ENCODE results near the gene TMEM63A. TPM values are rescaled to one million over a fixed set of nuclear protein-coding genes. Genes with fewer than 3 reads are reported as not detected.
"Not testable (repeated sequence)": the region's sequence is repeated elsewhere in the genome, so short reads cannot be mapped to it uniquely, and the experiment has no call there.

TMEM63A gene
- total and polyA plus RNA-seq, 2 experiments from 2014 or later = 19.3 to 37.0 TPM

DNA sequence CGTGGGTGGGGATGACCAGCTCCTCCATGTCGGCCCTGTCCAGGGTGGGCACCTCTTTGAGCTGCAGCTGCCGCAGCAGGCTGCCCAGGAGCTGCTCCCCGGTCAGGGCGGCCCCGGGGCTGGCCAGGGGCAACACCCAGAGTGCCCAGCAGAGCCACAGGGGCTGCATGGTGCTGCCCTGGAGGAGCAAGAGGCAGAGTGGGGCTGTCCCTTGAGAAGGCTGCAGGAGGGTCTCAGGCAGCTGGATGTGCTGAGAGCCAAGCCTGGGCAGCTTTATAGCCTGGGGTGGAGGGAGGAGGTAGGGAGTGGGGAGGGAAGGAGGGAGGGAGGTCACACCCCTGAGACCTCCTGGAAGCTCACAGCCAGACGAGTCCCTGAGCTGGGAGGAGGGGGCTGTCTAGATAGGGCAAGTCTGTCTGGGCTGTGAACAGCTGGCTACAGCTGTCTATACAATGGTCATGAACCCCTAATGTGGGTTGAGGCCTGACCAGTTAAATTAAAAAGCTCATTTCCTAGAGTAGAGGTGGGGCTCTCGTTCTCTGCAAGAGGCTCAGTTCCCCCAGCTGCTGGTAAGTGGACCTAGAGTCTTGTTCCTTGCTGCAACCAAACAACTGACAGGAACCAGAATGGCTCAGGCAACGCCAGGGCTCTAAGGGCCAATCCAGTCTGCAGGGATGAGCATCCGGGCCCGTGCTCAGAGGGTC is 6.9 kb upstream of the TMEM63A start, which contains the start of gene LEFTY1:
TSS of gene LEFTY1 (minus strand) at position 249 of the 704 bp plus-strand sequence. CDS start at position 169, 80 bp downstream.
- Histone ChIP-seq H3K27me3 (no peaks in the 10 kb centered on the region), H3K9me3 (ENCODE audit: low read depth) (no peaks in the 10 kb centered on the region), H3K27ac (no peak within 1 kb of the TSS), H3K4me3 (no peak within 1 kb of the TSS), H3K4me1 (ENCODE audit: low read depth) (no peaks in the 10 kb centered on the region), H3K36me3 (no peaks in the 10 kb centered on the region)
- peak in 1 of 2 donors; percentile 6 for DNase-seq (ENCODE audit: low read depth in 1 of 2, low spot score in 1 of 2)
- TF ChIP-seq, protein P1, sequence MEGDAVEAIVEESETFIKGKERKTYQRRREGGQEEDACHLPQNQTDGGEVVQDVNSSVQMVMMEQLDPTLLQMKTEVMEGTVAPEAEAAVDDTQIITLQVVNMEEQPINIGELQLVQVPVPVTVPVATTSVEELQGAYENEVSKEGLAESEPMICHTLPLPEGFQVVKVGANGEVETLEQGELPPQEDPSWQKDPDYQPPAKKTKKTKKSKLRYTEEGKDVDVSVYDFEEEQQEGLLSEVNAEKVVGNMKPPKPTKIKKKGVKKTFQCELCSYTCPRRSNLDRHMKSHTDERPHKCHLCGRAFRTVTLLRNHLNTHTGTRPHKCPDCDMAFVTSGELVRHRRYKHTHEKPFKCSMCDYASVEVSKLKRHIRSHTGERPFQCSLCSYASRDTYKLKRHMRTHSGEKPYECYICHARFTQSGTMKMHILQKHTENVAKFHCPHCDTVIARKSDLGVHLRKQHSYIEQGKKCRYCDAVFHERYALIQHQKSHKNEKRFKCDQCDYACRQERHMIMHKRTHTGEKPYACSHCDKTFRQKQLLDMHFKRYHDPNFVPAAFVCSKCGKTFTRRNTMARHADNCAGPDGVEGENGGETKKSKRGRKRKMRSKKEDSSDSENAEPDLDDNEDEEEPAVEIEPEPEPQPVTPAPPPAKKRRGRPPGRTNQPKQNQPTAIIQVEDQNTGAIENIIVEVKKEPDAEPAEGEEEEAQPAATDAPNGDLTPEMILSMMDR (IDR thresholded peaks at IDR 0.05; ENCODE audit: low read depth, low read length) = no peak

DNA sequence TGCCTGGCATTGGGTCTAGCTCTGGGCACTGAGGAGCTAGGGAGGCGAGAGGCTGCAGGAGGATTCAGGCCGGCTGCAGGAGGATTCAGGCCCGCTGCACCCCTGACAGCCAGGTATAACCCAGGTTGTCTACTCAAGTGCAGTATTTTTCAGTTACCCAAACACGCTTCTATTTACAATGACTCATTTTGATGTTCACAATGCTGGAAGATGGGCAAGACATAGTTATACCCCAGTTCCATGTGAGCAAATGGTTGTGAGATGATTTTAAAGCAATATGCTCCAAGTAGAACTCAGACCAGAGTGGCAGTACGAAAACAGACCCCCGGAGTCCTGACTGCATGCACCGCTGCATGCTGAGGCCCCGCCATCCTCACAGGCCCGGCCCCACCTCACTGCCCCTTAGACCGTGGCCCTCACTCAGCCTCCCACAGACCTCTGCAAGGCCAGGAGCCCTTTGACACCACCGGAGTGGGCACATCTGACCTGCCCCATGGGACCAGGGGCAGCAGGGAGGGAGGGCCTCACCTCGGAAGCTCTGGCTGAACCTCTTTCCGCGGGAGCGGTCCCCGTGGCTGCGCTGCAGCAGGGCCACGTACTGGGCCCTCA is 6.2 kb upstream of the TMEM63A start:
- DNase-seq (ENCODE audit: low read depth in 1 of 2, low spot score in 1 of 2) = no peak
- Histone ChIP-seq H3K27me3 (no peaks in the 10 kb centered on the region), H3K9me3 (ENCODE audit: low read depth) (no peaks in the 10 kb centered on the region), H3K4me1 (ENCODE audit: low read depth) (no peaks in the 10 kb centered on the region), H3K36me3 (no peaks in the 10 kb centered on the region), H3K27ac (no peak overlapping the region), H3K4me3 (no peak overlapping the region)
- TF ChIP-seq, protein P1 (IDR thresholded peaks at IDR 0.05; ENCODE audit: low read depth, low read length) = no peak

DNA sequence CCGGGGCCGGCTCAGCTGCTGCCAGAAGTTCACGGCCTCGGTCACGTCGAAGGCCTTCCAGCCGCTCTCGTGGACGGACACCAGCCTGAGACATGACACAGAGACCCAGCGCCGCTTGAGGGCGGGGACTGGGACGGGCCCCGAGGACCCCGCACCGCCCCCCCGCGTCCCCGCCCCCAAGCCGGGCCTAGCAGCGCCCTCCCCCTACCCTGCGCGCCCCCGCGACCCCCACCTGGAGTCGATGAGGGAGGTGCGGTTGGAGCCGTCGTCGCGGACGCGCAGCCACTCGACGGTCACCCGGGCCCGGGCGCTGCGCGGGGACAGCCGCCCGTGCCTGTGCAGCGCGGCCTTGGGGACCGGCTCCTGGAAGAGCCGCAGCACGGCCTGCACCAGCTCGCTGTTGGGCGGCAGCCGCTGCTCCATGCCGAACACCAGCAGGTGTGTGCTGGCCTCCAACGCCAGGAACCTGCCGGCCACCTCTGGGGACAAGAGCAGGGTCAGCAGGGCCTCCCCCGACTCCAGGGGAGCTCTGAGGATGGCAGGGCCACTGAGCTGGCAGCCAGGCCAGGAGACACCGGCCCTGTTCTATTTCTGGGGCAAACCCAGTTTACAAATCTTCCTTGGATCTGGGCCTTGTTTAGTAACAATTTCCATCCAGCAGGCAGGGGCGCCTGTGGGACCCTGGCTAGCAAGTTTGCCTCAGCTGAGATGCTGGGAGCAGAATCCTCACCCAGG is 5.5 kb upstream of the TMEM63A start:
- not testable (repeated sequence) for H3K4me1 ChIP-seq (ENCODE audit: low read depth); H3K27me3 ChIP-seq; H3K36me3 ChIP-seq; H3K9me3 ChIP-seq (ENCODE audit: low read depth); DNase-seq (ENCODE audit: low read depth in 1 of 2, low spot score in 1 of 2); H3K4me3 ChIP-seq; H3K27ac ChIP-seq

DNA sequence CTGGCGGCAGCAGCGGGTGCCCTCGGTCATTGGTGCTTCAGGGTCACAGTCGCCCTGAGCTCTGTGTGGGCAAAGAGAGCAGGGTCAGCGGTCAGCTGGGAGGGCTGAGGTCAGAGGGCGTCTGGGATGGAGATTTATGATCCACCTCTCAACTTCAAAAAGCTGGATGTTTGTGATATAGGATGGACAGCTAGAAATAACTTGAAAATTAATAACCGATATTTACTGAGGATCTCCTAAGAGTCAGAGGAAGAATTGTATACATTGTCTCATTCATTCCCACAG is 4.8 kb upstream of the TMEM63A start:
- H3K36me3 ChIP-seq = no peaks in the 10 kb centered on the region

DNA sequence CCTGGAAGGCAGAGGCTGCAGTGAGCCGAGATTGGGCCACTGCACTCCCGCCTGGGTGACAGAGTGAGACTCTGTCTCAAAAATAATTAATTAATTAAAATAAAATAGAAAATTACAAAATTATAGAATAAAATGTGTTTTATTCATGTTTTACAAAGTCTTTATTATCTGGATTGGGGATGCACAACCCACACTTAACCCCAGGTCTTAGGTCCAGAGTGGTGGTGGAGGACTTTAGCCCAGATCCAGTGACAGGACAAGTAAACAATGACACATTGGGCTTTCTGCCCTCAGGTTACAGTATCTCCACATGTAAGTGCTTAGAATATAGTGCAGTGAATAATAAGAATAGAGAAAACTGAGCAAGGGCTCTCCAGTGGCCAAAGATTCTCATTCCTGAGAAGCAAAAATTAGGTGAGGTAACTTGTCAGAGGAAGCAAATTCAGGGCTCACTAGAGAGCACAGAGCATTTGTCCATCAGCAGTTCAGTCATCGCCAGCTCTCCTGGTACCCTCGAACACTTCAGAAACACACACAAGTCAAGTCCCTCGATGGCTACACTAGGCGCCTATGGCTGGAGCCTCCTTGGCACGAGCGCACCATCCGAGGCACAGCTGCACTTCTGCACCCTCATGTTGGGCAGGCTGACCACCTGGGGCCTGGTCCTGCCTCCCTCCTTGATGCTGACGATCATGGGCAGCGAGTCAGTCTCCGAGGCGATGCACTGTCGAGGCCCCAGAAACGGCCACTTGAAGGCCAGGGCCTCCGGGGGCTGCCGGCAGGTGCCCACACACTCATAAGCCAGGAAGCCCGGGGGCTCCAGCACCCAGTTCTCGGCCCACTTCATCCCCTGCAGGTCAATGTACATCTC is 4.2 kb upstream of the TMEM63A start:
- Histone ChIP-seq H3K27ac (no peak overlapping the region), H3K27me3 (no peaks in the 10 kb centered on the region), H3K9me3 (ENCODE audit: low read depth) (no peaks in the 10 kb centered on the region), H3K4me3 (no peak overlapping the region), H3K4me1 (ENCODE audit: low read depth) (no peaks in the 10 kb centered on the region), H3K36me3 (no peaks in the 10 kb centered on the region)
- DNase-seq (ENCODE audit: low read depth in 1 of 2, low spot score in 1 of 2) = no peak
- TF ChIP-seq, protein P1 (IDR thresholded peaks at IDR 0.05; ENCODE audit: low read depth, low read length) = no peak

More for the DNA sequence above, 4.8 kb upstream of the TMEM63A start:
- Histone ChIP-seq H3K27me3 (no peaks in the 10 kb centered on the region), H3K27ac (no peak overlapping the region), H3K4me1 (ENCODE audit: low read depth) (no peaks in the 10 kb centered on the region), H3K4me3 (no peak overlapping the region), H3K9me3 (ENCODE audit: low read depth) (no peaks in the 10 kb centered on the region)
- DNase-seq (ENCODE audit: low read depth in 1 of 2, low spot score in 1 of 2) = no peak
- TF ChIP-seq, protein P1 (IDR thresholded peaks at IDR 0.05; ENCODE audit: low read depth, low read length) = no peak

All from cardiac muscle cell (in vitro differentiated cells and primary cell).